Trophoblast cell (in vitro differentiated cells and primary cell): ENCODE results near the gene CNTROB.

ENCODE experiments used
- DNase-seq, 2 donors: peaks; one replicate each; pipeline ENCODE4 v3.0.0-alpha.2; 2016
- H2AFZ ChIP-seq: 2 replicates; pipeline ENCODE4 v1.6.1; 2013; ENCODE audit warnings: low read length, moderate library complexity, mild to moderate bottlenecking; ENCODE audit not compliant: insufficient read depth, poor library complexity
- H2AK5ac ChIP-seq: 2 replicates; pipeline ENCODE4 v1.6.1; 2013; ENCODE audit warnings: mild to moderate bottlenecking, low read length
- H2BK120ac ChIP-seq: 2 replicates; pipeline ENCODE4 v1.6.1; 2013; ENCODE audit warnings: low read length, mild to moderate bottlenecking, moderate library complexity; ENCODE audit not compliant: insufficient read depth, poor library complexity
- H2BK12ac ChIP-seq: 2 replicates; pipeline ENCODE4 v1.6.1; 2013; ENCODE audit warnings: mild to moderate bottlenecking, low read length, moderate library complexity
- H2BK5ac ChIP-seq: 2 replicates; pipeline ENCODE4 v1.6.1; 2013; ENCODE audit warnings: low read length, low read depth, moderate library complexity, mild to moderate bottlenecking; ENCODE audit not compliant: poor library complexity
- H3K14ac ChIP-seq: 2 replicates; pipeline ENCODE4 v1.6.1; 2013; ENCODE audit warnings: mild to moderate bottlenecking, low read length
- H3K18ac ChIP-seq: 2 replicates; pipeline ENCODE4 v1.6.1; 2013; ENCODE audit warnings: mild to moderate bottlenecking, low read length
- H3K23ac ChIP-seq: 2 replicates; pipeline ENCODE4 v1.6.1; 2013; ENCODE audit warnings: low read length
- H3K27ac ChIP-seq: 2 replicates; pipeline ENCODE4 v1.5.1; 2013; ENCODE audit warnings: low read depth, mild to moderate bottlenecking, inconsistent platforms, low read length, moderate library complexity
- H3K27me3 ChIP-seq: 2 replicates; pipeline ENCODE4 v1.6.1; 2013; ENCODE audit warnings: inconsistent platforms, mild to moderate bottlenecking, low read length, moderate library complexity; ENCODE audit not compliant: insufficient read depth
- H3K36me3 ChIP-seq, 2 experiments: 1 replicate in 1 of 2; 2 replicates in 1 of 2; pipeline ENCODE4 v1.6.1; 2013; ENCODE audit warnings: low read length in 2 of 2, mild to moderate bottlenecking in 2 of 2, moderate library complexity in 1 of 2; ENCODE audit not compliant: insufficient read depth in 2 of 2, control insufficient read depth in 1 of 2
- H3K4ac ChIP-seq: 2 replicates; pipeline ENCODE4 v1.6.1; 2013; ENCODE audit warnings: low read depth, mild to moderate bottlenecking, low read length, moderate library complexity
- H3K4me1 ChIP-seq, 2 experiments: 1 replicate in 1 of 2; 2 replicates in 1 of 2; pipeline ENCODE4 v1.6.1; 2013; ENCODE audit warnings: low read length in 2 of 2, mild to moderate bottlenecking in 2 of 2, moderate library complexity in 1 of 2; ENCODE audit not compliant: insufficient read depth in 2 of 2, control insufficient read depth in 1 of 2
- H3K4me2 ChIP-seq: 2 replicates; pipeline ENCODE4 v1.6.1; 2013; ENCODE audit warnings: inconsistent platforms, mild to moderate bottlenecking, low read length, moderate library complexity
- H3K4me3 ChIP-seq: 2 replicates; pipeline ENCODE4 v1.5.1; 2013; ENCODE audit warnings: mild to moderate bottlenecking, low read depth, low read length, inconsistent platforms
- H3K79me1 ChIP-seq: one replicate; pipeline ENCODE4 v1.6.1; 2013; ENCODE audit warnings: low read length
- H3K79me2 ChIP-seq: 2 replicates; pipeline ENCODE4 v1.6.1; 2013; ENCODE audit warnings: low read length, mild to moderate bottlenecking; ENCODE audit not compliant: control insufficient read depth, insufficient read depth, poor library complexity
- H3K9ac ChIP-seq: 2 replicates; pipeline ENCODE4 v1.6.1; 2013; ENCODE audit warnings: mild to moderate bottlenecking, low read length
- H3K9me3 ChIP-seq: 2 replicates; pipeline ENCODE4 v1.6.1; 2013; ENCODE audit warnings: low read depth, mild to moderate bottlenecking, control low read depth, inconsistent platforms, low read length; ENCODE audit not compliant: insufficient read depth
- H4K12ac ChIP-seq: 2 replicates; pipeline ENCODE4 v1.6.1; 2013; ENCODE audit warnings: low read depth, mild to moderate bottlenecking, low read length, moderate library complexity
- H4K8ac ChIP-seq: 2 replicates; pipeline ENCODE4 v1.6.1; 2013; ENCODE audit warnings: low read depth, mild to moderate bottlenecking, low read length, moderate library complexity
- H4K91ac ChIP-seq: one replicate; pipeline ENCODE4 v1.6.1; 2013; ENCODE audit warnings: low read depth, mild to moderate bottlenecking, low read length, moderate library complexity
- WGBS: extraction: QIAGEN DNeasy Blood & Tissue Kit; methylation state at CpG from one replicate; pipeline ENCODE4 v1.1.7; 2013; ENCODE audit warnings: missing lambda C conversion rate; ENCODE audit not compliant: insufficient read length, insufficient coverage; ENCODE audit errors: extremely low coverage; 5-methylcytosine and 5-hydroxymethylcytosine counted together

Gene CNTROB

DNA sequence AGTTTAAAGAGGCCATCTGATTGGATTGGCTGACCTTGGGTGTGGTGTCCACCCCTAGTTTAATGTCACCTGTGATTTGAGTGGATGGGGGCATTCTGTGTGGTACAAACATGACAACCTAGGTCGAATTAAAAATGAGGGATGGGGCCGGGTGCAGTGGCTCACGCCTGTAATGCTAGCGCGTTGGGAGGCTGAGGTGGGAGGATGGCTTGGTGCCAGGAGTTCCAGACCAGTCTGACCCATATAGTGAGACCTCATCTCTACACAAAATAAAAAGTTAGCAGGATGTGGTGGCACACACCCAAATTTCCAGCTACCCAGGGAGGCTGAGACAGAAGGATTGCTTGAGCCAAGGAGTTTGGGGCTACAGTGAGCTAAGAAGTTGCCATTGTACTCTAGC is 14.4 kb downstream of the CNTROB start:
- no peaks in the 10 kb centered on the region for H3K27me3 ChIP-seq
- no peak overlapping the region for H3K18ac ChIP-seq
- no peak overlapping the region for H4K12ac ChIP-seq
- H3K4me3 ChIP-seq = no peak overlapping the region
- H2BK120ac ChIP-seq = no peak overlapping the region
- H3K36me3 ChIP-seq = peaks cover 48 to 57% of the 10 kb centered on the region in 2 experiments
- no peak overlapping the region for H2BK12ac ChIP-seq
- H3K4me2 ChIP-seq = no peak overlapping the region
- WGBS = no CpG with 5 or more reads among the region's 5 CpGs
- H2AK5ac ChIP-seq = no peak overlapping the region
- H2AFZ ChIP-seq = no peak overlapping the region
- DNase-seq = no peak
- H2BK5ac ChIP-seq = no peak overlapping the region
- no peak overlapping the region for H3K23ac ChIP-seq
- H3K9ac ChIP-seq = no peak overlapping the region
- no peak overlapping the region for H3K14ac ChIP-seq
- H3K79me1 ChIP-seq = no peaks in the 10 kb centered on the region
- H3K4me1 ChIP-seq = no peaks in the 10 kb centered on the region
- H3K9me3 ChIP-seq = peaks cover 2% of the 10 kb centered on the region
- no peak overlapping the region for H3K27ac ChIP-seq
- H4K91ac ChIP-seq = no peak overlapping the region
- H3K4ac ChIP-seq = no peak overlapping the region
- no peaks in the 10 kb centered on the region for H3K79me2 ChIP-seq
- no peak overlapping the region for H4K8ac ChIP-seq

- Histone ChIP-seq H3K9me3 (peaks cover 2% of the 10 kb centered on the region), H3K27me3 (no peaks in the 10 kb centered on the region), H4K8ac (no peak overlapping the region), H3K23ac (no peak overlapping the region), H3K79me1 (no peaks in the 10 kb centered on the region), H4K91ac (no peak overlapping the region), H2AFZ (no peak overlapping the region), H3K18ac (no peak overlapping the region), H3K9ac (no peak overlapping the region), H3K4ac (no peak overlapping the region), H3K4me3 (no peak overlapping the region), H2AK5ac (no peak overlapping the region), H4K12ac (no peak overlapping the region), H2BK12ac (no peak overlapping the region), H3K27ac (no peak overlapping the region), H3K79me2 (no peaks in the 10 kb centered on the region), H2BK120ac (no peak overlapping the region), H2BK5ac (no peak overlapping the region), H3K14ac (no peak overlapping the region), H3K36me3 (peaks cover 45 to 53% of the 10 kb centered on the region in 2 experiments), H3K4me2 (no peak overlapping the region), H3K4me1 (no peaks in the 10 kb centered on the region)
- no CpG with 5 or more reads among the region's 5 CpGs for WGBS
- no peak for DNase-seq
Measured at GRCh38 chr17:7947651-7948050, 15.6 kb downstream of the CNTROB start.

GRCh38 chr17:7950578-7950977 is 18.6 kb downstream of the CNTROB start:
- Histone ChIP-seq H2BK120ac (no peak overlapping the region), H3K23ac (no peak overlapping the region), H3K36me3 (peaks cover 26 to 30% of the 10 kb centered on the region in 2 experiments), H3K18ac (no peak overlapping the region), H4K91ac (no peak overlapping the region), H3K9ac (no peak overlapping the region), H4K12ac (no peak overlapping the region), H2AFZ (no peak overlapping the region), H3K27ac (no peak overlapping the region), H3K27me3 (no peaks in the 10 kb centered on the region), H2BK12ac (no peak overlapping the region), H3K4me2 (no peak overlapping the region), H2BK5ac (no peak overlapping the region), H3K9me3 (no peaks in the 10 kb centered on the region), H3K79me1 (no peaks in the 10 kb centered on the region), H2AK5ac (no peak overlapping the region), H3K4me1 (no peaks in the 10 kb centered on the region), H3K14ac (no peak overlapping the region), H3K79me2 (no peaks in the 10 kb centered on the region), H3K4me3 (no peak overlapping the region), H4K8ac (no peak overlapping the region), H3K4ac (no peak overlapping the region)
- WGBS = no CpG with 5 or more reads among the region's 3 CpGs
- DNase-seq = no peak

DNA sequence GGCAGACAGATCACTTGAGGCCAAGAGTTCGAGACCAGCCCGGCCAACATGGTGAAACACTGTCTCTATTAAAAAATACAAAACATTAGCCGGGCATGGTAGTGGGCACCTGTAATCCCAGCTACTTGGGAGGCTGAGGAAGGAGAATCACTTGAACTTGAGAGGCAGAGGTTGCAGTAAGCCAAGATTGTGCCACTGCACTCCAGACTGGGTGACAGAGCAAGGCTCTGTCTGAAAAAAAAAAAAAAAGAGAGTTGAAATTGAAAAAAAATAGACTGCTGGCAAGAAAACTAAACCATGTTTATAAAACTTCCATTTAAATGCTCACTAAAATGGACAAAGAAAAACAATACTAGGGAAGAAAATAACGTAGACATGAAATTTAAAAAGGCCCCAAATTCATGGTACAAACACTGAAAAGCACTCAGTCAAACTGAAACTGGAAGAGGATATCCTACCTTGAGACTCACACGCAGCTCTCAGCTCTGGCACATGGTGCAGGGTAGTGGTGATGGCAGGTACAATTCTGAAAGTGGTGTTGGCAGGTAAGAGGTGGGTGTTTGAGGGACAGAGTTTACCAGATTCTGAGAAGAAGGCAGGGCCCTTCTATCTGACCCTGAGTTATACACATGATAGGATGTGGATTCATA is 19.3 kb downstream of the CNTROB start:
- Histone ChIP-seq H3K27me3 (no peaks in the 10 kb centered on the region), H3K14ac (no peak overlapping the region), H2BK120ac (no peak overlapping the region), H4K8ac (no peak overlapping the region), H3K79me2 (no peaks in the 10 kb centered on the region), H3K18ac (no peak overlapping the region), H2BK12ac (no peak overlapping the region), H3K23ac (no peak overlapping the region), H3K4ac (no peak overlapping the region), H2BK5ac (no peak overlapping the region), H3K4me2 (no peak overlapping the region), H2AK5ac (no peak overlapping the region), H3K27ac (no peak overlapping the region), H3K9ac (no peak overlapping the region), H3K36me3 (peaks cover 20 to 23% of the 10 kb centered on the region in 2 experiments), H2AFZ (no peak overlapping the region), H3K9me3 (no peaks in the 10 kb centered on the region), H4K12ac (no peak overlapping the region), H4K91ac (no peak overlapping the region), H3K79me1 (no peaks in the 10 kb centered on the region), H3K4me3 (no peak overlapping the region), H3K4me1 (no peaks in the 10 kb centered on the region)
- no CpG with 5 or more reads among the region's 5 CpGs for WGBS
- DNase-seq = no peak
